Measurements from ENCODE around the gene SLC24A5.

Gene SLC24A5

GRCh38 chr15:48144889-48145288 is 24.1 kb downstream of the SLC24A5 start:
- no peaks in the 10 kb centered on the region for H4K20me1 ChIP-seq (ENCODE audit: insufficient read depth, low read length, poor library complexity, severe bottlenecking)
- no peaks in the 10 kb centered on the region for H3K9me2 ChIP-seq (replicated peaks; ENCODE audit: low read depth, low read length)
- H2AFZ ChIP-seq (ENCODE audit: low read length) = no peak overlapping the region
- no peak overlapping the region for H3K4me3 ChIP-seq (ENCODE audit: low read length, poor library complexity, severe bottlenecking)
- no peaks in the 10 kb centered on the region for H3K4me1 ChIP-seq (ENCODE audit: insufficient read depth, low read length, poor library complexity, severe bottlenecking)
- no peak for TF ChIP-seq CTCF (conservative IDR thresholded peaks at IDR 0.05; ENCODE audit: low read length)
- no peak for TF ChIP-seq EZH2phosphoT487 (IDR thresholded peaks at IDR 0.05; ENCODE audit: borderline replicate concordance)
- H3K9me3 ChIP-seq (ENCODE audit: insufficient read depth, low read depth, low read length) = no peaks in the 10 kb centered on the region
- no peak overlapping the region for H3K9ac ChIP-seq (ENCODE audit: low read depth, low read length, poor library complexity, severe bottlenecking)
- H3K27me3 ChIP-seq (ENCODE audit: insufficient read depth, low read length, poor library complexity, severe bottlenecking) = no peaks in the 10 kb centered on the region
- H3F3A ChIP-seq (ENCODE audit: low read depth) = no peaks in the 10 kb centered on the region
- H3K36me3 ChIP-seq (ENCODE audit: insufficient read depth, low read length) = peaks cover 39% of the 10 kb centered on the region
- H3K4me2 ChIP-seq (ENCODE audit: low read depth, low read length, poor library complexity, severe bottlenecking) = no peak overlapping the region
- H3K79me2 ChIP-seq (ENCODE audit: insufficient read depth, low read length) = no peaks in the 10 kb centered on the region

- H3K4me1 ChIP-seq (ENCODE audit: insufficient read depth, low read length, poor library complexity, severe bottlenecking) = no peaks in the 10 kb centered on the region
- peaks cover 44% of the 10 kb centered on the region for H3K36me3 ChIP-seq (ENCODE audit: insufficient read depth, low read length)
- no peak overlapping the region for H3K4me3 ChIP-seq (ENCODE audit: low read length, poor library complexity, severe bottlenecking)
- no peaks in the 10 kb centered on the region for H3K79me2 ChIP-seq (ENCODE audit: insufficient read depth, low read length)
- no peak overlapping the region for H2AFZ ChIP-seq (ENCODE audit: low read length)
- H3K9me3 ChIP-seq (ENCODE audit: insufficient read depth, low read depth, low read length) = no peaks in the 10 kb centered on the region
- H3K9me2 ChIP-seq (replicated peaks; ENCODE audit: low read depth, low read length) = no peaks in the 10 kb centered on the region
- no peaks in the 10 kb centered on the region for H4K20me1 ChIP-seq (ENCODE audit: insufficient read depth, low read length, poor library complexity, severe bottlenecking)
- TF ChIP-seq CTCF (conservative IDR thresholded peaks at IDR 0.05; ENCODE audit: low read length) = no peak
- no peak for TF ChIP-seq EZH2phosphoT487 (IDR thresholded peaks at IDR 0.05; ENCODE audit: borderline replicate concordance)
- H3K4me2 ChIP-seq (ENCODE audit: low read depth, low read length, poor library complexity, severe bottlenecking) = no peak overlapping the region
- no peaks in the 10 kb centered on the region for H3K27me3 ChIP-seq (ENCODE audit: insufficient read depth, low read length, poor library complexity, severe bottlenecking)
- no peak overlapping the region for H3K9ac ChIP-seq (ENCODE audit: low read depth, low read length, poor library complexity, severe bottlenecking)
- H3F3A ChIP-seq (ENCODE audit: low read depth) = no peaks in the 10 kb centered on the region
These were observed 25.1 kb downstream of the SLC24A5 start for GRCh38 chr15:48145923-48146322.

- Histone ChIP-seq H3K9me2 (replicated peaks; ENCODE audit: low read depth, low read length) (no peaks in the 10 kb centered on the region), H4K20me1 (ENCODE audit: insufficient read depth, low read length, poor library complexity, severe bottlenecking) (no peaks in the 10 kb centered on the region), H3K9me3 (ENCODE audit: insufficient read depth, low read depth, low read length) (no peaks in the 10 kb centered on the region), H3K4me3 (ENCODE audit: low read length, poor library complexity, severe bottlenecking) (no peak overlapping the region), H3K36me3 (ENCODE audit: insufficient read depth, low read length) (peaks cover 47% of the 10 kb centered on the region), H3K9ac (ENCODE audit: low read depth, low read length, poor library complexity, severe bottlenecking) (no peak overlapping the region), H3F3A (ENCODE audit: low read depth) (no peaks in the 10 kb centered on the region), H3K79me2 (ENCODE audit: insufficient read depth, low read length) (no peaks in the 10 kb centered on the region), H2AFZ (ENCODE audit: low read length) (no peak overlapping the region), H3K4me1 (ENCODE audit: insufficient read depth, low read length, poor library complexity, severe bottlenecking) (no peaks in the 10 kb centered on the region), H3K27me3 (ENCODE audit: insufficient read depth, low read length, poor library complexity, severe bottlenecking) (no peaks in the 10 kb centered on the region), H3K4me2 (ENCODE audit: low read depth, low read length, poor library complexity, severe bottlenecking) (no peak overlapping the region)
- no peak for TF ChIP-seq CTCF (conservative IDR thresholded peaks at IDR 0.05; ENCODE audit: low read length)
- TF ChIP-seq EZH2phosphoT487 (IDR thresholded peaks at IDR 0.05; ENCODE audit: borderline replicate concordance) = no peak
These were observed 26.6 kb downstream of the SLC24A5 start for GRCh38 chr15:48147358-48147757.

All from Loucy (cell line).